Activated T-cell treated with anti-CD3 and anti-CD28 coated beads for 1 hour (primary cell): ENCODE measurements around the gene ADD1.

ENCODE experiments used
- DNase-seq: peaks from one replicate; pipeline ENCODE4 v3.0.0-alpha.2; 2020; ENCODE audit warnings: low read depth

Gene ADD1

DNA sequence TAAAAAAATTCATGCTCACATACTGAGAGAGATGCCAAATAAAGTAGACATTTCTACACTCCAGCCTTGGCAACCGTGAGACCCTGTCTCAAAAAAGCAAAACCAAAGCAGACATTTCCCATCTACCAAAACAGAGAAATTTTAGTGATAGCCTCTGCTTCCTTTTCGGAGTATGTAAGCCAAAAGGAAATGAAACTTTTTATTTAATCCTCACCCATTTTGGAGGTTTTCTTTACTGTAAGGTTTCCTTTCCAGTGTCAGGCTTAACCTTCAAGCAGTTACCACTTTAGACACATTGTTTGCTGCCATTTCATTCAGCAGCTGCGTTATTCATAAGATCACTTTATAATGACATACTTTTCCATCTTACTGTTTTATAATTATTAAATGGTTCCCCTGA is 15.9 kb downstream of the ADD1 start:
- no peak for DNase-seq

DNA sequence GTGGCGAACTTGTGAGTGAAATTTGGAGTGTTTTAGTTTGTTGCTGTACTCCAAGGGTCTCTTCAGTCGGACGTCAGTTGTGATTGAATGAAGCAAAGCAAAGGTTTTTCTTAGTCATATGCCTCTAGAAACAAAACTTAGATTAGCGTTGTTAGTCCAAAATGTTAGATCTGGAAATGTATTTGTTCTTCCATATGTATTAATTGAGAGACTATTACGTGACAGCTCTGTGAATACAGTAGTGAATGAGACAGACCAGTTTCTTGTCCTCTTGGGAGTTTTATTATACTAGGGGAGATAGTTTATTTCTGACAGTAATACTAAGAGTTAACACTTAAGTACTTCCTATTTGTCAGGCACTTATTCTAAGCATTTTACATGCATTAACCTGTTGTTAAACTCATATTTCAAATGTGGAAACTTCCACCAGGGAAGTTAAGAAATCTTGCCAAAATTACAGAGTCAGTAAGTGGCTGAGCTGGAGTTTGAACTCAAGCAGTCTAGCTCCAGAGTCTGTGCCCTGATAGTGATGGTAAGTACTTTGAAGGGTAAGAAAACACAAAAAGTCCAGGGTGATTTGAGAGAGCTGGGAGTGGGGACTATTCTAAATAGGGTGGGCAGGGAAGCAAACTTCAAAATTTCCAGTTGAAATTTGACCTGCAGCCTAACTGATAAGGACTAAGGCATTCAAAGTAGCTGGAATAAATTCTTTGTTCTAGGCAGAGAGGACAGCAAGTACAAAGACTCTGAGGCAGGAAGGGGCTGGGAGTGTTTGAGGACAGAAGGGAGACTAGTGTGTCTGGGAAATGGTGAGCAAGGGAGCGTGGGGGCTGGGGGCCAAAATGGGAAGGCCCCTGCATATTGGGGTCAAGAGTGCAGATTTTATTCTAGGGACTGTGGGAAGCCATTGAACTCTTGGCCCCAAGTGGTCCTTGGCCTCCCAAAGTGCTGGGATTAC is 17.0 kb downstream of the ADD1 start:
- DNase-seq, result no peak

DNA sequence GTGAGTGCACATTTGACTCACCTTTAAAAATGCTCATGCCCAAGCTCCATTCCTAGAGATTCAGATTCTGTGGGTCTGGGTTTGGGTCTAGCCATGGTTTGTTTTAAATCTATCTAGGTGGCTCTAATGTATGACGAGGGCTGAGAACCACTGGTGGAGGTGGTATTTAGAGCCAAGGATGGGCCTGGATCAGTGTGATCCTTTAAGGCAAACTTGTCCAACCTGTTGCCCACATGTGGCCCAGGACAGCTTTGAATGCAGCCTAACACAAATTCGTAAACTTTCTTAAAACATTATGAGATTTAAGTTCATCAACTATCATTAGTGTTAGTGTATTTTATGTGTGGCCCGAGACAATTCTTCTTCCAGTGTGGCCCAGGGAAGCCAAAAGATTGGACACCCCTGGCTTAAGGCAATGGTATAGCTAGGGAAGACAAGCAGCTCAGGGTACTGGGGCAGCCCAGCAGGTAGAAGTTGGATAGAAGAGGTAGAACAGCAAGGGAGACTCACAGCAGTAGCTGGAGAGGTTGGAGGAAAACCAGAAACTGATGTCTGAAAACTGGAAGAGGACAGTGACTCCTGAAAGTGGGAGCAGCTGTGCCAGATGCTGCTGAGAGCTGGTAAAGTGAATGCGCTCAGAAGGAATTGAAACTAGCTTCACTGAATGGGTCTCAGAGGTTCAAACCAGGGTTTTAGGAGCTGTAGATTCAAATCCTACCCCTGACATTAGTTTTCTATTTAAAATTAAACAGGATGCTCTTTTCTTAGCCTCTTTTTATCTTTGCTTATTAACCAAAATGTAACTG is 18.2 kb downstream of the ADD1 start:
- no peak for DNase-seq

DNA sequence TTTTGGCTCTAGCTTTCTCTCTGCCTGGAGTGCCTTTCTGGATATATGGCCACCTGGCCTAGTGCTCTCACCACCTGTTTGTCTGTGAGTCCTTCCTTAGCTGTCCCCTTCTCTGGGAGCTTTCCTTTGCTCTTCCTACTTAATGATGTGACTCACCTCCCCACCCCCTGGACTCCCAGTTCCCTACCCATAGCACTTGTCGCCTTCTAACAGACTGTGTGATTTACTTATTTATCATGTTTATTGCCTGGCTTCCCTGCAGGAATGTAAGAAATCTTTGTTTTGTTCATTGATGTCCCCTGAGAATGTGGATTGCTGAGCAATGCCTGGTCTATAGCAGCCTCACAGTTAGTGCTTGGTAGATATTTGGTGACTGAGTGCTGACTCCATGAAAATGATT is 18.9 kb downstream of the ADD1 start:
- no peak for DNase-seq

DNA sequence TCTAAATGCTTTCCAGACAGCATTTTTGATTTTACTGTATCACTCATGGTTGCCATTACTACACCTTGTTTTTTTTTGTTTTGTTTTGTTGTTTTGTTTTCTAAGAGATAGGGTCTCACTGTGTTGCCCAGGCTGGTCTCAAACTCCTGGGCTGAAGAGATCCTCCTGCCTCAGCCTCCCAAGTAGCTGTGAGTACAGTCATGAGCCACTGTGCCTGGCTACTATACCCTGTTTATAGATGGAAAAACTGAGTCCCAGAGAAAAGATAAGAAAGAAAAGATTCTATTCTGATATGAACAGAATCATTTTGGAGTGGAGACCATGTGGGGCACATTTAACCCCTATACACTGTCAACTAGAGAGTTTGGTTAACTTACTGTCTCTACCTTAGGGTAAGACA is 20.0 kb downstream of the ADD1 start:
- DNase-seq, result no peak

DNA sequence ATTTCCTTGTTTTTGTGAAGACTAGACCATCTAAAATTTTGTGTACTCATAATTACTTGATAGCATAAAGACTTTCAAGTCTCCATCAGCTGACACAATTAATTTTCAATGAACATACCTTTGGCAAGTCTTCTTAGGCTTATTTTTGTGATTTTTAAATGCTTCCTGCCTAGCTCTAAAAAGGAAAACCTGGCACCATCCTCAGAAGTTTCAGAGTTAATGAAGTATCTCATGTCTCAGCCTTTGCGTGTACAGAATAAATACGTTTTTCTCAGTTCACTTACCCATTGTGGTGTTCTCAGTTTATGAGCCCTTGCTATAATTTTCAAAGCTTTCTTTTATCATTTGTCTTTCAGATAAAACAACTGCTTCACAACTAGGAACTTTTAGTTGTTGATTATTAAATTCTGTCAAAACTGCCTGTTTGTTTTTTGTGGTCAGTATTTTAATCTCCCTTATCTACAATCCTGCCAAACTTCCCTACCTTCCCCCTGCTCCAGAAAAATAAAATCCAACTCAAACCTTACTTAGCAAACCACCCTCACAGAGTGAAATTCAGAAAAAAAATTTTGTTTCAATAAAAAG is 21.6 kb downstream of the ADD1 start:
- DNase-seq, result no peak

DNA sequence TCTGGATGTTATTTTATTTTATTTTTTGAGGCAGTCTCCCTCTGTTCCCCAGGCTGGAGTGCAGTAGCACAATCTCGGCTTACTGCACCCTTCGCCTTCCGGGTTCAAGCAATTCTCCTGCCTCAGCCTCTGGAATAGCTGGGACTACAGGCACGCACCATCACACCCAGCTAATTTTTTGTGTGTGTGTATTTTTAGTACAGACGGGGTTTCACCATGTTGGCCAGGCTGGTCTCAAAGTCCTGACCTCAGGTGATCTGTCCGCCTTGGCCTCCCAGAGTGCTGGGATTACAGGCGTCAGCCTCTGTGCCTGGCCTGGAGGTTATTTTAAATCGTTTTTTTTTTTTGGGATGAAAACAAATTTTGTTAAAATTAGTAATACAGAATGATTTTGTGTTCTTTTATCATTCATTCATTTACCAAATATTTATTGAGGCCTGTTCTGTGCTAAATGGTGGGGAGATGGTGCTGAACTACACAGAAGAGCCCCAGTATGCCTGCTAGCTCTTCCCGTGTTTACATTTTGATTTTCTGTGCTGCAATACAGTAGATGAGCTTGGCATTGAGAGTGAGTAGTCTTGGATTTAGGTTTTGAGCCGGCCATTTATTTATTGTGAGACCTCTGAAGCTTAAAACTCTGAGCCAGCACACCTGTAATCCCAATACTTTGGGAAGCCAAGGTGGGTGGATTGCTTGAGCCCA is 22.7 kb downstream of the ADD1 start:
- DNase-seq, result no peak

DNA sequence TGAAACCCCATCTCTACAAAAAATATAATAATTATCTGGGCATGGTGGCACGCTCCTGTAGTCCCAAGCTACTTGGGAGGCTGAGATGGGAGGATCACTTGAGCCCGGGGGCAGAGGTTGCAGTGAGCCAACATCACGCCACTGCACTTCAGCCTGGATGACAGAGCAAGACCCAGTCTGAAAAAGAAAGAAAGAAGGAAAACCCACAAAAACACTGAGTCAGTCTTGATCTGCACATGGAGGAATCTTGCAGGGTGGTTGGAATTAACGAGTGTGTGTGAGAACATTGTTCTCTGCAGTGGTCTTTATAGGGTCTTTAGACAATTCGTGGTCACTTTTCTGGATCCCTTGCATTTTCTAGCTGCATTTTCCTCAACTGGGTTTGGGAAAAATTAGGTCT is 23.2 kb downstream of the ADD1 start:
- no peak for DNase-seq

DNA sequence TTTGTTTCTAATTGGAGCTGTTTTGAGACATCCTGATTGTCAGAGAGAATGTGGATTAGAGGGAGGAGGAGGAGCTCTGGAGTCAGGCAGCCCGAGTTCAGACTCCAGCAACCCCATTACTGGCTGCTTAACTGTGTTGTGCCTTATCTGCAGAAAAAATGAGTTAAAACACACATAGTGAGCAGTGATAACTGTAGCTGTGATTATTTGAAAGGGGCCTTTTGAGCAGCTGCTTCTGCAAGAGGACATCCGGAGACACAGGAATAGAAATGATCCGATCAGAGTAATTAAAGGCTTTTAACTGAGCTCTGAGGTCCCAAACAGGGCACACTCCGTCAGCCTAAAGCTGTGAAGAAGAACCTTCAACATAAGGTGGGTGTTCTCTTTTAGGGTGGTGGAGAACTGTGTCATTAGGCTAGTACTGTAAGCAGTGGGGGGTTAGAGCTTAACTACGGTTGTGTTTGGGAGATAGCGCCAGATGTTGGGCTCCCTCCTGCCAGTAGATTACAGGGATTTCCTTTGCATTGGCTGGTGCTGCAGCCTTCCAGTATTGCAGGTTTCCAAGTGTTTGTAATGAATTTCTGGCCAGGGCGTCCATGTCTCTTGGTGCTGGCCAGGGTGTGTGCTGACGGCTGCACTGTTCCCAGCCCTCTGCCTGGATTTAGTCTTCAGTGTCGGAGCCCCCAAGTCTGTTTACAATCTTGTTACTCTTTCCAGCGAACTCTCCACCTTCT is 24.3 kb downstream of the ADD1 start:
- DNase-seq, result no peak

DNA sequence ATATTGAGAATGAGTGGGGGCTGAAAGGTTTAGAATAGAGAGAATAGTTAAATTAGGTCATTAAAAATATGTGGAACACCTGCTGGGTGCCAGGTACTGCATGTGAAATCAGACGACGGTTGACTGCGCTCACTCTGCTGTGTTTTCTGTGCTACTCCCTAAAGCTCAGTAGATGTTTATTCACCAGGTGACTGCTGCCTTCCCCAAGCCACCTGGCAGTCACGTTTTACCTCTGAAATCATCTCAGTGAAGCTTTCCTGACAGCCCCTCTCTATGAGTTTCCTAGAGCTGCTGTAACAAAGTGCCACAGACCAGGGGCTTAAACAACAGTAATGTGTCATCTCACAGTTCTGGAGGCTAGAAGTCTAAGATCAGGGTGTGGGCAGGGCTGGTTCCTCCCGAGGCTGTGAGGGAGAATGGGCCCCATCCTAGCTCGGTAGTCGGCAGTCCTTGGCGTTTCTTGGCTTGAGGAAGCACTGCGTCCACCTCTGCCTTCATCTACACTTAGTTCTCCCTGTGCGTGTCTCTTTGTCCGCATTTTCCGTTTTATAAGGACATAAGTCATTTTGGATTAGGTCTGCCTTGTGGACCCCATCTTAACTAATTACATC is 25.3 kb downstream of the ADD1 start:
- DNase-seq, result no peak

DNA sequence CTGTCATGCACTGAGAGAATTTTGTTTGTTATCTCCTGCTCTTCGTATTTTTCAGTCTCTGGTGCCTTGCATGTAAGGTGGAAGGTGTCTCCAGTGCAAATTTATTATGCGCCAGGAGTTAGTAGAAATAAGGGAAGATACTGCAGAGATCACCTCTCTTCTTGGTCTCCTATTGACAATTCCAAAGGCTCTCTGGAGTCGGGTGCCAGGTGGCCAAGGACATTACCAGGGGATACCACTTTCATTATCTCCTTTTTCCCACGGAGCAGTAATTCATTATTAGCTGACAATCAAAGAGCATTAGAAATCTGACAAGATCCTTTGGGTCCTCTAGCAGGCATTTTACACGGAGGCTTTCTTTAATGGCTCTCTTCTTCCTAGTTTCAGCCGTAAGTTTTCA is 26.0 kb downstream of the ADD1 start:
- DNase-seq, result no peak

DNA sequence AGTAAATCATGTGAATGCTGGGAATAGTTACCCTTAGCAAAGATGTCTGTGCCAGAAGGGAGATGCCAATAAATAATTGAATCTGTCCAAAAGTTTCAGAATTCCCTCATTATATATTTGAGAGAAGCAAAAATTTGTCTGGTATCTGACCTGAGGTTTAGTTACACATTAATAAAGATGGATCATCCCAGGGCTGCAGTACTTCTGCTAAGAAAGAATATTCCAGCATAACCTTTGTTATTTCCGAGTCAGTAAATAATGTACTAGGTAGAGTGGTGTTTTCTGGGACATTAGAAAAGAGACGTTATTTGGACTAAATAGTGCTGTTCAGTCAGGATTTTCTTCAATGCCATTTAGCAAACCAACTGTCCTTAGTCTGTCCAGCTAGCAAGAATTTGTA is 26.4 kb downstream of the ADD1 start:
- DNase-seq, result no peak

DNA sequence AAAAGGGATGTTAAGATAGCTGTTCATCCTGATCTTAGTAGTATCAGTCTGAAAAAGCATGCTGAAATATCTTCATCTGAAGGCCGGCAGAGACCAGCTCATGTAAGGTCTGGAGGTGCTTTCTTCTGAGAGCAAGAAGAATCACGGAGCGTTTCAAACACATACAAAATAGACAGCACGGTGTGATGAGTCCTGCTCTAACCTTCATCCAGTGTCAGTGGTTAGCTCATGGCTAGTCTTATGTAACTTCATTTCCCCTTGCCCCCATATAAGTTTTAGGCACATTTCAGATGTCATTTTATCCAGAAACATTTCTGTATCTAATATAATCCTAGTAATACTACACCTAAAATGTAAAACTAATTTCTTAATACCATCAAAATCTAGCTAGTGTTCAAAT is 27.8 kb downstream of the ADD1 start:
- no peak for DNase-seq

DNA sequence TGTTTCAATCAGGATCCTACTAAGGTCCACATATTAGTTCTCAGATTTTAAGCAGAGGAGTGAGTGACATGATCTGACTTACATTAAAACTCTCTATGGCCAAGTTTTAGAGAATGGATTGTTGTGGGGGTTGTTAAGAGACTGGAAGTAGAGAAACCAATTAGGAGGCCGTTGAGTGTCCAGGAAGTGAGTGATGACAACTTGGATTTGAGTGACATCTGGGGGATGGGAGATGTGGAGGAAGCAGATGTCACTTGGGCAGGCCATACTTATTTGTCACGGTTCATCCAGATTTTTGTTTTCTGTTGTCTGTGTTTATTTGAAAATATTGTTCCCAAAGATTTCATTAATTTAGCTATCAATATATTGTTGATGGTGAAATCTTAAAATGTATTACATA is 28.3 kb downstream of the ADD1 start:
- DNase-seq, result no peak

DNA sequence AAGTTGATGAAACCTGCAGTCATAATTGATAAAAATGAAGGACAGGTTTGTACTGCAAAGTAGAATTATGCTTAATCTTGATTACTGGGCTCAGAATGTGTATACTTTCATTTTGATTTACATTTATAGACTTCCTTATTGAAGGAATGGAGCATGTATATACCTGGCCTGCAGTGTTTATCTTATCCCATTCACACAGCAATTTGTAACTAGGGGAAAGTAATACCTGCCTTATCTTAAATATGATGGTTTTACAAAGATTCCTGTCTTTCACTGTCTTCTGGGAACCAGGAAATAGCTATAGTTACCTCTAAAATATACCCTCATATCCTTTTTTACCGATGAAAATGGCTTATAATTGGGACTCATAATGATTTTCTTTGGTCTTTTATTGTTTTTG is 29.7 kb downstream of the ADD1 start:
- no peak for DNase-seq

DNA sequence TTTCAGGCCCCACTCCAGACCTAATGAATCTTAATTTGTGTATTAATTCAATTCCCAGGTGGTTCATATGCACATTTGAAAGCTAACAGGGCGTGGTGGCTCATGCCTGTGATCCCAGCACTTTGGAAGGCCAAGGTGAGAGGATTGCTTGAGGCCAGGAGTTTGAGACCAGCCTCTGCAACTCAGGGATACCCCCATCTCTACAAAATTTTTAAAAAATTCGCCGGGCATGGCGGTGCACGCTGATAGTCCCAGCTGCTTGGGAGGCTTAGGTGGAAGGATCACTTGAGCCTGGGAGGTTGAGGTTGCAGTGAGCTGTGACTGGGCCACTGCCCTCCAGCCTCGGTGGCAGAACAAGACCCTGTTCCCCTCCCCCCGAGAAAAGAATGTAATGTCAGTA is 31.2 kb downstream of the ADD1 start:
- DNase-seq, result no peak

DNA sequence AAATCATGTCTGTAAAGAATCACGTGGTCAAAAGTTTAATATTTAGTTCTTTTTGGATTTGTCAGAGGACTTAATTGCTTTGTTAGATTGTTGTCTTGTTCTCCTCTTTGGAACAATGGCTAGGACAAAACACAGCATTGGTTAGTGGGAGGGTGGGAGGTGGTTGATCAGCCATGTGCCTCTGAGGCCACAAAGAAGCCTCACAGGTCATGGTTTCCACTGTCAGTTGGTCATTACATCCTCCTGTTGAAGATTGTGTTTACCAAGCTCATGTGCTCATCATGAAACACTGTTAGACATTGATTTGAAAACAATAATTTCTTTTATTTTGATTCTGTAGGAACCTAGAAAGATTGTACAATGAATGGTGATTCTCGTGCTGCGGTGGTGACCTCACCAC is 31.9 kb downstream of the ADD1 start:
- no peak for DNase-seq

DNA sequence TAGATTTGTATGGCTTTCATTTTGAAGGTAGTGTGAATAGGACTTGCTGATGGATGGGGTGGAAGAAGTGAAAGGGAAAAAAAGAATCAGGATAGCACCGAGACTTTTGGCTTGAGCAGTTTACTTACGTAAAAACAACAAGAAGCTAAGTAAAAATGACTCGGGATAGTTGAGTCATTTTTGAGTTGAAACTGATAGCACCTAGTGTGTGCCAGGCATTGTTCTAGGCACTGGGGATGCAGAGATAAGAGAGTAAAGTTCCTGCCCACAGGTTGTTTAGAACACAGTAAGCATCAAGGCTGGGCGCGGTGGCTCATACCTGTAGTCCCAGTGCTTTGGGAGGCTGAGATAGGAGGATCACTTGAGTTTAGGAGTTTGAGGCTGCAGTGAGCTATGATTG is 34.7 kb downstream of the ADD1 start:
- DNase-seq, result no peak

DNA sequence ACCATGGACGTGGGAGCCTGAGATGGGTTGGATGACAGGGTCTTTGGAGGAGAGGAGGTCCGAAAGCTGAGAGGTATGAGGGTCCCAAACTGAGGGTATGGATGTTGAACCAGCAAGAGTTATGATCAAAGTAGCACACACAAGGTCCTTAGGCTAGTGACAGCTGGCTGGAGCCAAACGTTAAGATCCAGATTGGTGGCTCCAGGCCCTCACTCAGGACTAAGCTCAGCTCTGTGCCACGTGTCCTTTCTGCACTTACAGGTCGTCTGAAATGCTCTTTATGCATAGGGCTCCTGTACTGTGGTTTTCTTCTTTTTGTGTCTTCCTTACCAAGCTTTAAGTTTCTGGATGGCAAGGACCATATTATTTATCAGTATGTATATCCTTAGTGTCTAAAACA is 35.4 kb downstream of the ADD1 start:
- no peak for DNase-seq

DNA sequence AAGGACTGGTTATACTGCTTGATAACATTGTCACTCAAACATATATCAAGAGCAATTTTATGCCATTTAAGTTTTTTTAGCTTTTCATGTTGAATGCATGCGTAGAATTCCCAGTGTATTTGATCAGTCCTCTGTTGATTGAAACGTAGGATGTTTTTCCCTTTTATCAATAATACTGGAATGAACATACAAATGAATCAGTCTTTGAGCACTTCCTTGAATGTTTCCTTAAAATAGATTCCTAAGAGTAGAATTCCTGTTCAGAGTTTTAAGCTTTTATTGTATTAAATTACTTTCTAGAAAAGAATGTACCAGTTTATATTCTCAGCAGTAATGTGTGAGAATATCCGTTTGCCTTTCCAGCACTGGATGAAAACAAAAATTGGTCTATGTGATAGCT is 37.8 kb downstream of the ADD1 start:
- DNase-seq, result no peak

DNA sequence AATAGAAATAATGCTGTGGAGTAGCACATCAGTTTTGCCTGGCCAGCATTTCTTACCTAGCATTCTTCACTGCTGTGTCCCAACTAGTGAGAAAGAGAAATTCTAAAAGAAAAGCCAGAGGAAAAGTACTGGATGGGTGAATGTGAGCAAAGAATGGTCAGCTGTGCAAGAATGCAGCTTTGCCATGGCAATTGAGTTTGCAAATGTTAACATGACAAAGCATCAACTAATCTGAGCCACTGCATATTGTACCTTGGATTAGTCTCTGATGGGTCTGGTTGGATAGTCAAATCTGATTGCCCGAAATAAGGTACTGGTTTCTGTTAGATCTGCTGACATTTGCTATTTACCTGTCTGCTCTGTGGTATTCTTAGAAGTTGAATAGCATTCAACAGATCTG is 38.7 kb downstream of the ADD1 start:
- no peak for DNase-seq
